T-helper 9 cell (primary cell): ENCODE results near the gene EBF4.
"Not testable (repeated sequence)": the region's sequence is repeated elsewhere in the genome, so short reads cannot be mapped to it uniquely, and the experiment has no call there.

Experiments used
- DNase-seq: peaks from one replicate; pipeline ENCODE4 v3.0.0-alpha.2; 2020

Gene EBF4

GRCh38 chr20:2759603-2760296 lies 67.2 kb downstream of the EBF4 start:
- no peak for DNase-seq

- no peak for DNase-seq
These were observed 67.8 kb downstream of the EBF4 start for GRCh38 chr20:2760297-2760951.

- no peak for DNase-seq
These were observed 68.3 kb downstream of the EBF4 start for GRCh38 chr20:2760952-2761305.

GRCh38 chr20:2761885-2762284 lies 69.3 kb downstream of the EBF4 start:
- no peak for DNase-seq

- DNase-seq, result no peak
These were observed 70.1 kb downstream of the EBF4 start for GRCh38 chr20:2762578-2763131.

GRCh38 chr20:2763186-2763585 lies 70.6 kb downstream of the EBF4 start:
- no peak for DNase-seq

- no peak for DNase-seq
These were observed 75.4 kb downstream of the EBF4 start for GRCh38 chr20:2767768-2768631.

- DNase-seq, result no peak
These were observed 76.0 kb downstream of the EBF4 start for GRCh38 chr20:2768632-2769015.

GRCh38 chr20:2770091-2770490 lies 77.5 kb downstream of the EBF4 start:
- not testable (repeated sequence) for DNase-seq

- no peak for DNase-seq
These were observed 79.1 kb downstream of the EBF4 start for GRCh38 chr20:2771631-2772080.

- no peak for DNase-seq
These were observed 81.2 kb downstream of the EBF4 start for GRCh38 chr20:2773812-2774211.

- DNase-seq, result no peak
These were observed 82.6 kb downstream of the EBF4 start for GRCh38 chr20:2775139-2775538.

GRCh38 chr20:2778602-2779321 lies 86.2 kb downstream of the EBF4 start:
- DNase-seq, result no peak

GRCh38 chr20:2780948-2781347 lies 88.4 kb downstream of the EBF4 start:
- DNase-seq, result no peak

- DNase-seq, result no peak
These were observed 91.5 kb downstream of the EBF4 start for GRCh38 chr20:2783908-2784566.

GRCh38 chr20:2793471-2793870 lies 100.9 kb downstream of the EBF4 start:
- DNase-seq, result no peak

GRCh38 chr20:2794202-2794748 lies 101.7 kb downstream of the EBF4 start:
- DNase-seq, result no peak

- no peak for DNase-seq
These were observed 102.4 kb downstream of the EBF4 start for GRCh38 chr20:2794866-2795447.

GRCh38 chr20:2795451-2795850 lies 102.9 kb downstream of the EBF4 start:
- no peak for DNase-seq

GRCh38 chr20:2796011-2796660 lies 103.6 kb downstream of the EBF4 start:
- no peak for DNase-seq
